Lower leg skin (tissue), 4 donors: ENCODE data around the gene DCUN1D4. TPM values are rescaled to one million over a fixed set of nuclear protein-coding genes. Genes with fewer than 3 reads are reported as not detected.

Experiments
- DNase-seq, 2 donors: peaks; one replicate each; pipeline ENCODE4 v3.0.0-alpha.2; 2019; ENCODE audit warnings: low spot score in 2 of 2
- H3K4me3 ChIP-seq: fragments of 200-600 bp; sonication (generic); 2 replicates; pipeline ENCODE4 v1.5.1; 2017; ENCODE audit warnings: mild to moderate bottlenecking, low read depth; ENCODE audit not compliant: poor library complexity, severe bottlenecking
- CTCF ChIP-seq, 3 donors: fragments of 450-650 bp; IDR thresholded peaks; one replicate each; pipeline ENCODE4 v1.5.1; 2016; ENCODE audit warnings: antibody characterized with exemption in 3 of 3, mild to moderate bottlenecking in 3 of 3, moderate library complexity in 2 of 3
- POLR2A ChIP-seq, 2 donors: fragments of 450-650 bp; IDR thresholded peaks; one replicate each; pipeline ENCODE4 v1.6.1; 2016 to 2017; ENCODE audit warnings: antibody characterized with exemption in 2 of 2, mild to moderate bottlenecking in 1 of 2, moderate library complexity in 1 of 2
- WGBS, 2 donors: methylation state at CpG; one replicate each; pipeline ENCODE4 v1.1.5; 2018; 5-methylcytosine and 5-hydroxymethylcytosine counted together
- intact Hi-C: fragments of 100-400 bp; cut with DNase I; formaldehyde crosslinking; loops from one replicate; pipeline ENCODE4 v1.15.0; 2023; ENCODE audit warnings: low total_unique reads
- total RNA-seq, 4 donors: library from RNA; depleted of rRNA; stranded (reverse); fragments of >200 nt; gene quantifications; one replicate each; pipeline ENCODE4 v1.1.0, GENCODE V29; 2016

Gene DCUN1D4
- total RNA-seq, 4 donors from 2014 or later: 16.7 to 30.7 (median 17.7) TPM

- TF ChIP-seq CTCF (IDR thresholded peaks at IDR 0.05) (no peak), POLR2A (IDR thresholded peaks at IDR 0.05) (no peak)
- intact Hi-C loops: no loop called here
- DNase-seq: no peak
- 94% methylated on average over 6 of the region's 6 CpGs for WGBS, 2 donors
- H3K4me3 ChIP-seq: no peak overlapping the region
Observed at GRCh38 chr4:51874551-51874950, 31.6 kb downstream of the DCUN1D4 start.

- H3K4me3 ChIP-seq: no peak overlapping the region
- no peak for DNase-seq
- intact Hi-C loops: no loop called here
- TF ChIP-seq POLR2A (IDR thresholded peaks at IDR 0.05): no peak
- 59 to 71% methylated on average over 2 of the region's 2 CpGs for WGBS, 2 donors
Observed at GRCh38 chr4:51878431-51878830, 35.5 kb downstream of the DCUN1D4 start.

GRCh38 chr4:51880016-51880915 is 37.3 kb downstream of the DCUN1D4 start:
- intact Hi-C loops: no loop called here
- DNase-seq: no peak
- TF ChIP-seq POLR2A (IDR thresholded peaks at IDR 0.05) (no peak), CTCF (IDR thresholded peaks at IDR 0.05) (no peak)
- 93 to 95% methylated on average over 9 of the region's 9 CpGs for WGBS, 2 donors
- H3K4me3 ChIP-seq: no peak overlapping the region

- H3K4me3 ChIP-seq: no peak overlapping the region
- WGBS, 2 donors: 65 to 84% methylated on average over 2 of the region's 2 CpGs
- no peak for DNase-seq
- TF ChIP-seq CTCF (IDR thresholded peaks at IDR 0.05) (no peak), POLR2A (IDR thresholded peaks at IDR 0.05) (no peak)
- intact Hi-C loops: no loop called here
Observed at GRCh38 chr4:51884055-51884454, 41.1 kb downstream of the DCUN1D4 start.

GRCh38 chr4:51884606-51885005 is 41.7 kb downstream of the DCUN1D4 start:
- no peak overlapping the region for H3K4me3 ChIP-seq
- DNase-seq: no peak
- TF ChIP-seq POLR2A (IDR thresholded peaks at IDR 0.05): no peak
- no peak for TF ChIP-seq CTCF (IDR thresholded peaks at IDR 0.05)
- 97 to 100% methylated on average over 2 of the region's 2 CpGs for WGBS, 2 donors
- intact Hi-C loops: no loop called here

GRCh38 chr4:51885363-51885762 is 42.4 kb downstream of the DCUN1D4 start:
- H3K4me3 ChIP-seq: no peak overlapping the region
- intact Hi-C loops: no loop called here
- DNase-seq: no peak
- WGBS, 2 donors: 80 to 85% methylated on average over 5 of the region's 5 CpGs
- no peak for TF ChIP-seq CTCF (IDR thresholded peaks at IDR 0.05)
- no peak for TF ChIP-seq POLR2A (IDR thresholded peaks at IDR 0.05)
